ENCODE measurements around the gene ALOX12B. TPM values are rescaled to one million over a fixed set of nuclear protein-coding genes. Genes with fewer than 3 reads are reported as not detected.

Gene ALOX12B
- under 1 TPM; 0.54 to 0.91 (median 0.68) TPM for polyA plus RNA-seq (ENCODE audit: insufficient read length in 3 of 3)

DNA sequence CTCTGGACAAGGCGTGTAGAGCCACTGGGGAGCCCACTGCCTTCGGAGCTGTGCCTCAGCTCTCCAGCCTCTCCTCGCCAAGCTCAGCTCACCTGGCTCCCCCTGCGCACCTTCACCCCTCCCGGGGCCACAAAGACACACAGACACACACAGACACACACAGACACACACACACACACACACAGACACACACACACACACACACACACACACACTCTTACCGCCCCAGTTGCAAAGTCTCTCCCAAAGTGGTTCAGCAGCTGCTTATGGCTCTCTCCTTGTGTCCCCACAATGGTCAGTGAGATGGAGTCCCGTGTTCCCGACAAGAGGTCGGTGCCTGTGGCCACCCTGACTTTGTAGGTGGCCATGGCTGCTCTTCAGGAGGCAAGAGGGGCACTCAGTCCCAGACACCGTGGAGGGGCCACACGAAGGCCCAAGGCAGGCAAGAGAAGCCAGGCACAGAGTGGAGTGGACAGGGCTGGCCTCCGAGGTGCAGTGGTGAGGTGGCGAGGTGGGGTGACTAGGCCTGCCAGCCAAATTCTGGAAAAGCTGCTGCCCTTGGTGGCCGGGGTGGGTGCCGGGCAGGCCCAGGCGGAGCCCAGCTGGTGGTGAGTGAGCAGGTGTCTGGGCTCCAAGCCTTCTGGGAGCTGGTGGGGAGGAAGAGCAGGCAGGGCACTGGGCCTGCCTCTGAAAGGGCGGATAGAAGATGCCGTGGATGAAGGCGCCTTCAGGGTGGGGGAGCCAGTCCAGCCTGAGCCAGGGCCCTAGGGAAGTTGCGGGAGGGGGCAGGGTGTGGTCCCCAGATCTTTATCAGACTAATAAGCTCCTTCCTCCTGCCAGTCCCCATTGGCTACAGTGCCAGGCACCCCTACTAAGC, at the start of gene ALOX12B:
ALOX12B (minus strand) TSS at position 642 of the 877 bp plus-strand sequence; CDS start at position 368, 274 bp downstream.
- no peak for DNase-seq (ENCODE audit: low read depth in 3 of 3, low spot score in 2 of 3)

DNA sequence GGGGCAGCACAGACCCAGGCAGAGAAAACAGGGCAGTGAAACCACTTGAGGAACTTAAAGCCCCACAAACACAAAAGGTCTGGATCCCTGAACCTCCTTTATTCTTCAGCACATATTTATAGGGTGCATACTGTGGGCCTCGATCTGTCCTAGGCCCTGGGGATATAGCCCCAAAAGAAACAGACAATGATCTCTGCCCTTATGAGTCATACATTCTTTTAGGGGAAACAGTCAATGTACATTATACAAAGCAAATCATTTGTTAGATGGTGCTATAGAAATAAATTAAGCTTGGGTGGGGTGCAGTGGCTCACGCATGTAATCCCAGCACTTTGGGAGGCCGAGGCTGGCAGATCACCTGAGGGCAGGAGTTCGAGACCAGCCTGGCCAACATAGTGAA, 46.4 kb upstream of the ALOX12B start:
- DNase-seq (ENCODE audit: low read depth in 3 of 3, low spot score in 2 of 3), result no peak

GRCh38 chr17:8133399-8133798, 45.9 kb upstream of the ALOX12B start:
- no peak for DNase-seq (ENCODE audit: low read depth in 3 of 3, low spot score in 2 of 3)

DNA sequence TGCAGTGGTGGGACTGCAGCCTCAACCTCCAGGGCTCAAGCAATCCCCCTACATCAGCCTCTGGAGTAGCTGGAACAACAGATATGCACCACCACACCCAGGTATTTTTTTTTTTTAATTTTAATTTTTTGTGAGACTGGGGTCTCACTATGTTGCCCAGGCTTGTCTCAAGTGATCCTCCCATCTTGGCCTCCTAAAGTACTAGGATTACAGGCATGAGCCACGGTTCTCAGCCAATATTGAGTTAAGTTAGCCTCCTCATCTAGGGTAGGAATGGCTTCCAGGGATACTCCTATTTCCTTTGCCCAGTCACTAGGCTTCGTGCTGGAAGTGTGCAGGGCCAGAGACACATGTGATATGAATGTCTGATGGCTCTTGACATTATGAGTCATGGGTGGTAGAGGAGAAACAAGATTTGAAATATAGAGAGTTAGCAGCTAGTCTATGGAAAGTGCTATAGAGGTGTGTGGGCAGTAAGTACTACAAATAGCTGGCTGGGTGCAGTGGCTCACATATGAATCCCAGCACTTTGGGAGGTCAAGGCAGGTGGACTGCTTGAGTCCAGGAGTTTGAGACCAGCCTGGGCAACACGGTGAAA, 44.4 kb upstream of the ALOX12B start:
- DNase-seq (ENCODE audit: low read depth in 3 of 3, low spot score in 2 of 3), result no peak

DNA sequence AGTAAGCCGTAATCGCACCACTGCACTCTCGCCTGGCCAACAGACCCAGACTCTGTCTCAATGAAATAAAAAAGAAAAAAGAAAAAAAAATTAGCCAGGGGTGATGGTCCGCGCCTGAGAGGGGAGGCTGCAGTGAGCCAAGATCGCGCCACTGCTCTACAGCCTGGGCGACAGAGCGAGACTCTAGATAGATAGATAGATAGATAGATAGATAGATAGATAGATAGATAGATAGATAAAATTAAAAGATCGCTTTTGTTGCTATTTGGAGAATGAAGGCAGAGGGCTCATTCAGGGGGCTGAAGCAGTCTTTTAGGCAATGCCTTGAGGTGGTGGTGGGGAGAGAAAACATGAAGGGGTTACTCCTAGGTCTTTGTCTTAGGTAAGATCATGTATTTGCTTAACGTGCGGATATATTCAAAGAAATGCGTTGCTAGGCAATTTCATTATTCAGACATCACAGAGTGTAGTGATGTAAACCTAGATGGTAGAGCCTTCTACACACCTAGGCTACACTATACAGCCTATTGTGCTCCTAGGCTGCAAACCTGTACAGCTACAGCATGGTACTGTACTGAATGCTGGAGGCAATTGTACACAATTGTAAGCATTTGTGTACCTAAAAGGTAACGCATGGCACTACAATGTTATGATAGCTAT, 40.7 kb upstream of the ALOX12B start:
- DNase-seq (ENCODE audit: low read depth in 3 of 3, low spot score in 2 of 3), result no peak

DNA sequence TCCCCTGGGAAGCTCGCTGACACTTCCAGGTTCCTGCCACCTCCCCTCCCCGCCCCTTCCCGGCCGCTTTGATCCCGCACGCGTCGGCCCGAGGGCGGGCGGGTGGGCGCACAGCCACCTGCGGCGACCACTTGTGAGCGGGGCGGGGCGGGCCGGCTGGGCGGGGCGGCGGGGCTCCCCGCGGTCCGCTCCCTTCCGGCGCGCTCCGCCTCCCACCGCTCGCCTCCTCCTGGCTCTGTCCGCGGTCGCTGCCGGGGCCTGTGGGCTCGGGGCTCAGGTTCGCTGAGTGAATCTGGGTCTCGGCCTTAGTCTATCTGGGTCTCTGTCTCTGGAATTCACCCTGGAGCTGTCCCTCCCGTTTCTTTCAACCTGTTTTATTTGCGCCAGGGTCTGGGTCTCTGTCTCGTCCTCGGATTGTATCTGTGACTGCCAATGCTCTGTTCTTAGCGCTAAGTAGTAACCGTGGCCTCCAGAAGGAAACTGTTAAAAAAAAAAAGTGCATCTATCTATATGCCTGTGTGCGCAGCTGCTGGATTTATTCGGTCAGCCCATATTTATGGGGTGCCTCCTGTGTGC, 39.1 kb upstream of the ALOX12B start:
- DNase-seq (ENCODE audit: low read depth in 3 of 3, low spot score in 2 of 3), result no peak

DNA sequence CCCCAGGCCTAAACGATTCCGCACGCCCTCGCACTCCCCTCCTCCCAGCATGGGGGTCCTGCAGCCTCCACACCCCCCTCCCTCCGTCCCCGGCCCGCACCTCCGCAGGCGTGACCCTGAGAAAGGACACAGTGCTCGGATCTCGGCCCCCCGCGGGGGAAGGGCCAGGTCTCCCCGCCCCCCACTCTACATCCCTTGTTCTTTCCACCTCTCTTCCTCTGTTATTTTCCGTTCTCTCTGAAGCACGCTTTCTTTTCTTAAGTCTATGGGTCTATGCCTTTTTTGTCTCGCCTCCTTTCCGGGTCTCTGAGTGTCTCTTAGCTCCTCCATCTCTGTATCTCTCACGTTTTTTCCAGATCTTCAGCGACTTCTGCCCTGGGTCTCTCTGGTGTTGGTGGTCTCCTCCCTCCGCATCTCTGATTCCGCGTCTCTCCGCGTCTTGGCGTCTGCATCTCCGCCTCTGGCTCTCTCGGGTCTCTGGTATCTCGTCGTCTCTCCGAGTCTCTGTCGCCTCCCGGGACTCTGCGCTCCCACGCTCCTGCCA, 38.5 kb upstream of the ALOX12B start:
- no peak for DNase-seq (ENCODE audit: low read depth in 3 of 3, low spot score in 2 of 3)

GRCh38 chr17:8125154-8125946, 37.8 kb upstream of the ALOX12B start:
- DNase-seq (ENCODE audit: low read depth in 3 of 3, low spot score in 2 of 3), result no peak

DNA sequence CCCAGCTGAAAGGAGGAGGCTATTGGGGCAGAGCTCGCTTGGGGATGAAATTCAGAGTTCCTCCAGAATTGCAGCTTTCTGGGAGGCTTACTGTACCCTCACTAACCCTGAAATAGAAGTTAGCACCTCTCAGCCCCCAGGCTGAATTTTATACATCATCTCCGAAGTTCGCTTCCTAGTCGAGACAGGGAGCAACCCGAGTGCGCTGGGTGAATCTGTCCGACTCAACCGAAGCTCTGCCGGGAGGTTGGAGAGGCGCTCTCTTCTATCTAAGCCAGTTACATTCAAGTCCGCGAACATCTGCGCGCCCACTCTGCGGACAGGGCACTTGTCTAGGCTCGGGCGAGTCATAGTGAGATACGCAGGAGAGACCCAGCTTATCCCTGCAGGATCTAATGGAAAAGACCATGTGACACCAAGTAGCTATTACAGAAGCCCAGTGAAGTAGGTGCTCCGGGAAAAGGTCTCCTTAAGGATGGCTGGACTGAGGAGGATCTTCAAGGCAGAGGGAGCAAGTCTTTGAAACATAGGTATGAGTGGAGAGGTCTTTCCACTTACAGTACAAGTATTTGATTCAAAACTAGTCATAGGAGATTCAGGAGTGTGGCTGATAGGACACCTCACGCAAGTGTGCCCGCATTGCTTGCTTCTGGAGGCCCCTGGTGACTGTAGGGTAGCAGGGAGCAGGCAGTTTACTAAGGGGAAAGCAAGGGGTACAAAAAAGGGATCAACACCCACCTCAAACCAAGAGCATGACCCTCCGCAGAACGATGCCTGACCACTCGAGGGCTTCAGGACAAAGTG, 37.0 kb upstream of the ALOX12B start:
- no peak for DNase-seq (ENCODE audit: low read depth in 3 of 3, low spot score in 2 of 3)

DNA sequence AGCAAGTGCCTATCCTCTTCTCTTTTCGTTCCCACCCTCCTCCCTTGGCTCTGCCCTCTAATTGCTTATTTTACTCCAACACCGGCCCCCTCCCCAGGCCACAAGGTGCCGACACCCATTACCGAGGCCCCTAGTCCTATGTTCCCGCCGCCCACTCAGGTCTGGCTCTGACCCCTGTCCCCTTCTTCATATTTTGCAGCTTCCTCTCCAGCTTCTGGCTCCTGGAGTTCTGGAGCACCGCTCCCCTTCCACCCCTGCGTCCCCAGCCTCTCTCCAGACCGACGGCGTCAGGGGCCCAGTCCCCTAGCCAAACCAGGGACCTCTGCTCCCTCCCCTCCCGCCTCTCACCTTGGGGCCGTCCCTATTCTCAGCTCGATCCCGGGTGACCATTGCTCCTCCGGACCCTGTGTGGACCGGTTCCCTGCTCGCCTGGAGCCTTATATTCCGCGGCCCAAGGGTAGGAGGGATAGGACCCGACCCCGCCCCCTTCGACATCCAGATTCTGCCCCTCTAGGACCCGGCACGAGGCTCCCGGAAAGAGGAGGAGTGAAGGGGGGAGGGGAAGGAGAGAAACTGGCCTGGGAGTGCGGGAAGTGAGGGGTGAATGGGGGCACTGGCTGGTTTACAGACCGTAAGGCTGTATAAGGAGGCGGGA, 36.3 kb upstream of the ALOX12B start, which contains the start of gene HES7:
HES7 (minus strand) TSS at position 412 of the 655 bp plus-strand sequence; CDS start at position 390, 22 bp downstream.
- no peak for DNase-seq (ENCODE audit: low read depth in 3 of 3, low spot score in 2 of 3)

GRCh38 chr17:8122924-8123694, 35.6 kb upstream of the ALOX12B start:
- no peak for DNase-seq (ENCODE audit: low read depth in 3 of 3, low spot score in 2 of 3)

DNA sequence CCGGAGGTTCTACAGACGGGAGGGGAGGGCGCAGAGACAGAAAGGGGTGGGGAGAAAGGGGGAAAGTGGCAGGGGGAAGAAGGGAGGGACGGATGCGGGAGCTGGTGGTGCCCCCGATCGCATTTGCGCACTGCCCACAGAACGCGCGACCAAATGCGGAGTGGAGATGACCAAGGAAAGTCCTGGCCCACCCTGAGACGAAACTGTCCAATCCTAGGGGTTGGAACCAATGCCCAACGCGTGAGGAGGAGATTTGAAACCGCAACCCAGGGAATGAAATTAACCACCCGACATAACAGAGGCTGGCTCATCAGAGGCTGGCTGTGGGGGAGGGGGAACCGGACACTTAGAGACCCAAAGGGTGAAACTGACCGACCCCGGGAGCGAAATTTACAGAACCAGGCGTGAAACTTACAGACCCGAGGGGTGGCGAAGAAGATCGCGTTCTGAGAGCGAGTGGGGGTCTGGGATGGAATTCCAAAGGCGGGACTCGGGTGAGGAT, 35.0 kb upstream of the ALOX12B start:
- DNase-seq (ENCODE audit: low read depth in 3 of 3, low spot score in 2 of 3), result no peak

GRCh38 chr17:8121681-8122421, 34.3 kb upstream of the ALOX12B start:
- no peak for DNase-seq (ENCODE audit: low read depth in 3 of 3, low spot score in 2 of 3)

DNA sequence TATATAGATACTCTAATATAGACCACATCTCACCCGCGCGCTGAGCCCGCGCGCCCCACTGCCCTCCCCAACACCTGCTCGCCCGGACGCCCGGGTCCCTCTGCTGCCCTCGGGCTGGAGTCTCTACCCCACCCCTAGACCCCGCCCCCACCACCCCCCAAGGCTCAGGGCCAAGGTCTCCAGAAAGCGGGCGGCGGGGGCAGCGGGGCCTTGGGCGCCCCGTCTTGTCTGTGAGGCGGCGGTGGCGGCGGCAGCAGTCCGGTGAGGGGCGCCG, 33.8 kb upstream of the ALOX12B start:
- no peak for DNase-seq (ENCODE audit: low read depth in 3 of 3, low spot score in 2 of 3)

GRCh38 chr17:8120520-8121406, 33.2 kb upstream of the ALOX12B start:
- DNase-seq (ENCODE audit: low read depth in 3 of 3, low spot score in 2 of 3), result no peak
